GM20431 (cell line): ENCODE results near the gene PFDN6.

Experiments
- in situ Hi-C: fragments of 300-500 bp; cut with MseI, MboI; formaldehyde crosslinking; loops from one replicate; pipeline ENCODE4 v1.15.0; 2020; ENCODE audit warnings: low sequenced_read_pairs; ENCODE audit not compliant: unreplicated experiment

PFDN6 gene

DNA sequence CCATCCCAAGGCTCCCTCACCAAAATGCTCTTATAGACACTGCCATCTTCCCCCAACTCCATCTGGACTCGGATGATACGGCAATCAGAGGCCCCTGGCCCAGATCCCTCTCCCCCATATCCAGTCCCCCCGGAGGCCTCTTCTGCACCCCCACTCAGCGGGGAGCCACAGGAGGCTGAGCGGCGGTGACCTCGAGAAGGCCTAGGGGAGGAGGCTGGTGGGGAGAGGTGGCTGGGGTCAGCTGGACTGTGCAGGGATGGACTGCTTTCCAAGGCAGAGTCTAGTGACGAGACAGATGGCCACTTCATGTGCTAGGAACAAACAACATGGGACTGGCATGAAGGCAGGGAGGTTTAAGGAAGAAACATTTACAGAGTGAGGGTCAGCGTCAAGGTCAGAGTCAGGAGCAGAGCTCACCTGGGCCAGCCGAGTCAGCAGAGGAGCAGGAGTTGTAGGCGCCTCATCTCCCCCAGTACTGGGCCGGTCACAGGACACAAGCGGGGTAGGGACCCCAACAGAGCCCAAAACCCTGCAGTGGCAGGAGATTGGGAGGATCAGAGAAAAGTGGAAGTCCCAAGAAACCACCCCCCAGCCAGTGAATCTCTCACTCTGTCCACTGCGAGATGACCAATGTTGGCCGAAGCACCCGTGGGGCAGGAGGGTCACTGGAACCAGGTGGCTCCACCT lies 3.7 kb downstream of the PFDN6 start:
- in situ Hi-C loops = no loop called here

DNA sequence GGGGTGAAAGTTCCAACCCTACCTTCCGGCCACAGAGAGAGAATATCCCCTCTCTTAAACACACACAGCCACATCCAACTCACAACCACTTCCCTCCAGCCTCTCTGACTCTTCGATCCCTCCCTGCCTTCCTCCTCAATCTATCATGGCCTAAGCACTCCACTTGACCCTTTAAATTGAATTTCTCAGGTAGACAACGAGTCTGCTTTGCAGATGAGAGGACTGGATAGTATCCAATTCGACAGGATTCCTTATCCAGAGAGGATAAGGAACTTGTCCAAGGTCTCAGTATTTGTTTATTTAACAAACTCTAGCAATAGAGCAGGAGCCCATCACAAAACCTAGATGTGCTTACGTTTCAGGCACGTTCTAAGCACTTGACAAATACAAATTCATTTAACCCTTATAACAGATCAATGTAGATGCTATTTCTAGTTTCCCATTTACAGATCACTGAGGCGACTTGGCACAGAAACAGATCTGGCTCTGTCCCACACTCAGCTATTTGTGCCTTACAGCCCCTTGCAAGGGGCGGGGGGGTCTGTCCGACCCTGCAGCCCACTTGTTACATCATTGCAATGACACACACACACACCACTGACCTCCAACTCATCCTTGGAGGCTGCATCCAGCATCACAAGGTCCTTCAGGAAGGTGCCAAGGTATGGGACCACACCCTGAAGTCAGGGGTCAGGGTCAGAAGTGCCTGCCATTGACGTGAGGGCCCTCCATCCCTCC lies 4.9 kb downstream of the PFDN6 start:
- in situ Hi-C loops = no loop called here

- in situ Hi-C loops = no loop called here
Measured at GRCh38 chr6:33295621-33296369, 6.4 kb downstream of the PFDN6 start.

GRCh38 chr6:33296797-33297405 lies 7.5 kb downstream of the PFDN6 start:
- in situ Hi-C loops = no loop called here

DNA sequence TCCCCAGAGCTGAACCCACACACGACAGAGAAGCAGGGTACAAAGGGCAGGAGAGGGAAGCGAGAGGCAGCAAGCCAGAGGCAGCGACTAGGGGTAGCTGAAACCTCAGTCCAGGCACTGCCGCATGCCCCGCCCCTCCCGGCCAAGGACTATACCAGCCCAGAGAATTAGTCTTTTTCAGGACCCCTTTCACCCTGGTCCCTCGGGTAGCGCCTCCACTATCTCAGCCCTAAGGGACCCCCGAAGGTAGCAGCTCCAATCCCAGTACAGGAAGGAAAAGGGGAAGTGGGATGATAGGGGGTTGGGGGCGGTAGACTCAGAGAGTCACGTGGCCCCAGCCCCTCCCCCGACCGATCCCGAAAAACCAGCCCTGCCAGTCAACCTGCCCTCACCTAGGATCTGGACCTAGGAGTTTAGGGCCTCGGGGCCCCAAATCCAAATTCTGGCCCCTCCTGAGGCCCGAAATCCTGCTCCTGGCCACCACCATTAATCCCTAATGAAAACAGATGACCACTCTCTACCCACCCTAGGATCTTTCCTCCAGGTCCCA lies 8.1 kb downstream of the PFDN6 start:
- in situ Hi-C loops = no loop called here

DNA sequence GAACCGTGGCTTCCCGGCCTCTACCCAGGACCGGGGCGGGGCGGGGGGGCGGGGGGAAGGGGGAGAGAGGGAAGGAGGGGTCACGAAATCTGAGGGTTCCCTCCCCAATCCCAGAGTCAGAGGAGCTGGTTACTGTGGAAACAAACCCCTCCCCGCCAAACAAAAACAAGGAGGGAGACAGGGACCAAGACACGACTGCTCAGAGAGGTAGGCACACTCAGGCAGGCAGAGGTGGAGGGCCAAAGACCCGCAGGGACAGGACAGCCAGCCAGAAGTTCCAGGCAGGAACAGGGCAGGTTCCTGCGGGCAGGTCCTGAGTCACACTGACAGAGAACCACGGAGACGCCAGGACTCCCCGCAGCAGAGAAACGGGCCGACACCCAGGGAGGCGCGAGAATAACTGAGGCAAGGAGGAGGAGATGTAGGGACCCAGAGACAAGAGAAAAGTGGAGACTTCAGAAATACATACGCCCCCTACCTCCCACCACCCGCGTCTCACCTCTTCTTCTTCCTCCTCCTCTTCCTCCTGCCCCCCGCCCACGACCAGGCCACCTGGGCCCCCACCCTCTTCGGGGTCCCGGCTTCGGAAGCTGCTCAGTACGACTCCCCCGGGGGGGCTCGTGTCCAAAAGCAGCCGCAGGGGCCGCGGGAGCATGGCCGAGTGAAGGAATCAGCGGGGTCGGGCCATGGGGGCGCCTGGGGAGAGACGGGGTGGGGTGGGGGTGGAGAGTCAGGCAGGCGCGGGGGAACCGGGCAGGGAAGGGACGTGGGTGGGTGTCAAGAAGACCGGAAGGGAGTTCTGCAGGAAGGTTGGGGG lies 8.8 kb downstream of the PFDN6 start:
- in situ Hi-C loops = no loop called here

- in situ Hi-C loops = no loop called here
Measured at GRCh38 chr6:33298773-33299236, 9.4 kb downstream of the PFDN6 start, which contains the start of gene RGL2. Gene RGL2 (minus strand): TSS chr6:33298942. CDS start chr6:33298610, 332 bp downstream.

- in situ Hi-C loops = no loop called here
Measured at GRCh38 chr6:33299237-33299944, 10.0 kb downstream of the PFDN6 start.

- in situ Hi-C loops = no loop called here
Measured at GRCh38 chr6:33301877-33302276, 12.5 kb downstream of the PFDN6 start.

DNA sequence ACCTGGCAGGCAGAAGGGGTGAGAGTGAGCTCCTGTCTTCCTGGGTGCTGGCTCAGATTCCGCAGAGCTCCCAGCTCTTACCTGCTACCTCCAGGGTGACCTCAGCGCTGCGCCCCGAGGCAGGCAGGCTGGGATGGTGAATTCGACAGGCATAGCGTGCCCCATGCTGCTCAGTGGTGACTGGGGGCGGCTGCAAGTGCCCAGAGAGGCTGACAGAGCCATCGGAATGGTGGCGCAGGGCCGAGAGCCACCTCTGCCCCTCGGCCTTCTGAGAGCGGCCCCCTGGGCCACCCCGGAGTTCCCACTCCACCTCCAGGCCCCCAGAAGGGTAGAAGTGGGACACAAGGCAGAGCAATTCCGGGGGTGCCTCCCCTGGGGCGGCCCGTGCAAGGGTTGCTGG lies 14.8 kb downstream of the PFDN6 start:
- in situ Hi-C loops = no loop called here

GRCh38 chr6:33305052-33305451 lies 15.7 kb downstream of the PFDN6 start:
- in situ Hi-C loops = no loop called here

DNA sequence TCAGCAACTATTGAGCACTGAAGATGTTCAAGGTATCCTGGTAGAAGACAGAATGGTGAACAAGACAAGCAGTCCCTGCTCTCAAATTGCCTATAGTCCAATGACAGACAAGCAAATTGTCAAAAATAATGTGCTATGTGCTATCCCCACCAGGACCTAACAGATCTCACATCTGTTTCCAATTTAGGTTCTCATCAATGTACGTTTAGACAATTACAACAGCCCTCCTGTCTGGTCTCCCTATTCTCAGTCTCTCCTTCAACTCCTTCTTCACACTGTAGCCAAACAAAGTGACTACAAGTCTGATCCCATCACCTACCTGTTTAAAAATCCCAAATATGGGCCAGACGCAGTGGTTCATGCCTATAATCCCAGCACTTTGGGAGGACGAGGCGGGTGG lies 17.0 kb downstream of the PFDN6 start:
- in situ Hi-C loops = no loop called here

GRCh38 chr6:33312361-33313104 lies 23.1 kb downstream of the PFDN6 start:
- in situ Hi-C loops = no loop called here

- in situ Hi-C loops = no loop called here
Measured at GRCh38 chr6:33313105-33313708, 23.8 kb downstream of the PFDN6 start.

GRCh38 chr6:33313709-33314514 lies 24.5 kb downstream of the PFDN6 start, which contains the start of gene TAPBP:
Gene TAPBP (minus strand): TSS chr6:33314078. CDS start chr6:33314041, 37 bp downstream.
- in situ Hi-C loops = no loop called here

DNA sequence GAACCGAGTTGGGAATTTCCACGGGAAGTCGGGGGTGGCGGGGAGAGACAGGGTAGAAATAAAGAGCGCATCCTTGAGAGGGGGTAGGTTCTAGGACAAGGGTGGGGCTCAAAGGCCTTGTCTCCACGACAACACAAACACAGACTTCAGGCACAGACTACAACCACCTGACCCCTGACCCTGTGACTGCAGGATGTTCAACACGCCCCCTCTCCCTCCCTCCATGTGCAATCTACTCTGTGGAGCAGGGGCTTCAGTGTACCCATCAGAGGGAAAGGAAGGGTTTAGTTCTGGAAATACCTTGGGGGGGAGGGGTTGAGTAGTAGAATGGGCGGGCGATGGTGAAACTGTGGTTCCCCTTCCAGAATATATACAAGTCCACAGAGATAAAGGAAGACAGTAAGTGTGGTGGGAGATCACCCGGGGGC lies 25.1 kb downstream of the PFDN6 start:
- in situ Hi-C loops = no loop called here
